Measurements from ENCODE around the gene NUDT8.
A peak's percentile ranks its signal among the peaks of the same experiment; 100 is the strongest.

The NUDT8 gene

GRCh38 chr11:67652965-67653845 is 23.5 kb upstream of the NUDT8 start:
- H3K4me3 ChIP-seq (ENCODE audit: low read length): no peak overlapping the region
- peaks cover 3% of the 10 kb centered on the region for H3K27me3 ChIP-seq (ENCODE audit: control insufficient read depth, insufficient read depth, low read length)
- no peaks in the 10 kb centered on the region for H3K36me3 ChIP-seq (ENCODE audit: control insufficient read depth, insufficient read depth, low read length)
- H3K27ac ChIP-seq (ENCODE audit: low read depth, low read length): no peak overlapping the region
- no peaks in the 10 kb centered on the region for H3K4me1 ChIP-seq (ENCODE audit: control insufficient read depth, insufficient read depth, low read length)
- H3K9ac ChIP-seq (ENCODE audit: low read length): no peak overlapping the region

- no peak overlapping the region for H3K4me3 ChIP-seq (ENCODE audit: low read length)
- no peaks in the 10 kb centered on the region for H3K4me1 ChIP-seq (ENCODE audit: control insufficient read depth, insufficient read depth, low read length)
- H3K9ac ChIP-seq (ENCODE audit: low read length): no peak overlapping the region
- H3K27ac ChIP-seq (ENCODE audit: low read depth, low read length): no peak overlapping the region
- H3K27me3 ChIP-seq (ENCODE audit: control insufficient read depth, insufficient read depth, low read length): peaks cover 3% of the 10 kb centered on the region
- H3K36me3 ChIP-seq (ENCODE audit: control insufficient read depth, insufficient read depth, low read length): no peaks in the 10 kb centered on the region
Observed at GRCh38 chr11:67651976-67652781, 22.4 kb upstream of the NUDT8 start.

GRCh38 chr11:67649634-67650510 is 20.1 kb upstream of the NUDT8 start:
- H3K4me1 ChIP-seq (ENCODE audit: control insufficient read depth, insufficient read depth, low read length): no peaks in the 10 kb centered on the region
- H3K27ac ChIP-seq (ENCODE audit: low read depth, low read length): no peak overlapping the region
- no peaks in the 10 kb centered on the region for H3K36me3 ChIP-seq (ENCODE audit: control insufficient read depth, insufficient read depth, low read length)
- no peak overlapping the region for H3K9ac ChIP-seq (ENCODE audit: low read length)
- H3K4me3 ChIP-seq (ENCODE audit: low read length): peak overlapping the region; percentile 44
- peaks cover 3% of the 10 kb centered on the region for H3K27me3 ChIP-seq (ENCODE audit: control insufficient read depth, insufficient read depth, low read length)

- Histone ChIP-seq H3K9ac (ENCODE audit: low read length) (no peak overlapping the region), H3K4me1 (ENCODE audit: control insufficient read depth, insufficient read depth, low read length) (no peaks in the 10 kb centered on the region), H3K36me3 (ENCODE audit: control insufficient read depth, insufficient read depth, low read length) (no peaks in the 10 kb centered on the region), H3K27me3 (ENCODE audit: control insufficient read depth, insufficient read depth, low read length) (peaks cover 3% of the 10 kb centered on the region), H3K27ac (ENCODE audit: low read depth, low read length) (no peak overlapping the region), H3K4me3 (ENCODE audit: low read length) (no peak overlapping the region)
Observed at GRCh38 chr11:67648796-67649613, 19.3 kb upstream of the NUDT8 start.

- Histone ChIP-seq H3K27me3 (ENCODE audit: control insufficient read depth, insufficient read depth, low read length) (peaks cover 3% of the 10 kb centered on the region), H3K36me3 (ENCODE audit: control insufficient read depth, insufficient read depth, low read length) (no peaks in the 10 kb centered on the region), H3K4me3 (ENCODE audit: low read length) (no peak overlapping the region), H3K4me1 (ENCODE audit: control insufficient read depth, insufficient read depth, low read length) (no peaks in the 10 kb centered on the region), H3K9ac (ENCODE audit: low read length) (no peak overlapping the region), H3K27ac (ENCODE audit: low read depth, low read length) (no peak overlapping the region)
Observed at GRCh38 chr11:67648140-67648795, 18.5 kb upstream of the NUDT8 start.

GRCh38 chr11:67647471-67647870 is 17.7 kb upstream of the NUDT8 start:
- Histone ChIP-seq H3K36me3 (ENCODE audit: control insufficient read depth, insufficient read depth, low read length) (no peaks in the 10 kb centered on the region), H3K4me1 (ENCODE audit: control insufficient read depth, insufficient read depth, low read length) (no peaks in the 10 kb centered on the region), H3K9ac (ENCODE audit: low read length) (no peak overlapping the region), H3K4me3 (ENCODE audit: low read length) (no peak overlapping the region), H3K27ac (ENCODE audit: low read depth, low read length) (no peak overlapping the region), H3K27me3 (ENCODE audit: control insufficient read depth, insufficient read depth, low read length) (peaks cover 3% of the 10 kb centered on the region)

- Histone ChIP-seq H3K4me1 (ENCODE audit: control insufficient read depth, insufficient read depth, low read length) (no peaks in the 10 kb centered on the region), H3K27ac (ENCODE audit: low read depth, low read length) (no peak overlapping the region), H3K4me3 (ENCODE audit: low read length) (no peak overlapping the region), H3K27me3 (ENCODE audit: control insufficient read depth, insufficient read depth, low read length) (peaks cover 3% of the 10 kb centered on the region), H3K36me3 (ENCODE audit: control insufficient read depth, insufficient read depth, low read length) (no peaks in the 10 kb centered on the region), H3K9ac (ENCODE audit: low read length) (no peak overlapping the region)
Observed at GRCh38 chr11:67646535-67647336, 17.0 kb upstream of the NUDT8 start.

GRCh38 chr11:67645521-67646461 is 16.1 kb upstream of the NUDT8 start:
- H3K27me3 ChIP-seq (ENCODE audit: control insufficient read depth, insufficient read depth, low read length): peaks cover 3% of the 10 kb centered on the region
- no peak overlapping the region for H3K9ac ChIP-seq (ENCODE audit: low read length)
- H3K27ac ChIP-seq (ENCODE audit: low read depth, low read length): no peak overlapping the region
- H3K4me3 ChIP-seq (ENCODE audit: low read length): no peak overlapping the region
- no peaks in the 10 kb centered on the region for H3K4me1 ChIP-seq (ENCODE audit: control insufficient read depth, insufficient read depth, low read length)
- H3K36me3 ChIP-seq (ENCODE audit: control insufficient read depth, insufficient read depth, low read length): no peaks in the 10 kb centered on the region

- Histone ChIP-seq H3K27me3 (ENCODE audit: control insufficient read depth, insufficient read depth, low read length) (peaks cover 3% of the 10 kb centered on the region), H3K4me3 (ENCODE audit: low read length) (no peak overlapping the region), H3K9ac (ENCODE audit: low read length) (no peak overlapping the region), H3K27ac (ENCODE audit: low read depth, low read length) (no peak overlapping the region), H3K4me1 (ENCODE audit: control insufficient read depth, insufficient read depth, low read length) (no peaks in the 10 kb centered on the region), H3K36me3 (ENCODE audit: control insufficient read depth, insufficient read depth, low read length) (no peaks in the 10 kb centered on the region)
Observed at GRCh38 chr11:67644472-67645418, 15.0 kb upstream of the NUDT8 start.

All from rectal smooth muscle tissue (tissue), 1 donor.